Astrocyte (in vitro differentiated cells and primary cell): ENCODE measurements around the gene SH3RF1. TPM values are rescaled to one million over a fixed set of nuclear protein-coding genes. Genes with fewer than 3 reads are reported as not detected.

Experiments used
- DNase-seq: peaks from one replicate; pipeline ENCODE4 v3.0.0-alpha.2; 2010; ENCODE audit warnings: low read depth
- FAIRE-seq: peaks from 2 replicates; lab custom pipeline; 2011; peaks lifted over from hg19 to GRCh38; lab: Jason Lieb, UNC
- H2AFZ ChIP-seq: 2 replicates; pipeline ENCODE4 v1.6.0; 2012; ENCODE audit warnings: low read depth, low read length, inconsistent platforms
- H3K27ac ChIP-seq: 2 replicates; pipeline ENCODE4 v1.5.1; 2011; ENCODE audit warnings: low read depth, low read length, inconsistent platforms
- H3K27me3 ChIP-seq: 2 replicates; pipeline ENCODE4 v1.6.0; 2011; ENCODE audit warnings: low read length, inconsistent platforms; ENCODE audit not compliant: insufficient read depth
- H3K36me3 ChIP-seq: 2 replicates; pipeline ENCODE4 v1.5.1; 2011; ENCODE audit warnings: low read length, inconsistent platforms; ENCODE audit not compliant: insufficient read depth
- H3K4me1 ChIP-seq: 2 replicates; pipeline ENCODE4 v1.5.1; 2011; ENCODE audit warnings: low read length, inconsistent platforms; ENCODE audit not compliant: insufficient read depth
- H3K4me2 ChIP-seq: 2 replicates; pipeline ENCODE4 v1.6.0; 2012; ENCODE audit warnings: low read length, inconsistent platforms
- H3K4me3 ChIP-seq: 2 replicates; pipeline ENCODE4 v1.5.1; 2011; ENCODE audit warnings: low read depth, mild to moderate bottlenecking, low read length, inconsistent platforms; ENCODE audit not compliant: insufficient read depth
- H3K79me2 ChIP-seq: 2 replicates; pipeline ENCODE4 v1.6.0; 2012; ENCODE audit warnings: mild to moderate bottlenecking, low read length, inconsistent platforms; ENCODE audit not compliant: insufficient read depth
- H3K9ac ChIP-seq: 2 replicates; pipeline ENCODE4 v1.6.0; 2012; ENCODE audit warnings: mild to moderate bottlenecking, low read length, inconsistent platforms
- H3K9me3 ChIP-seq: 2 replicates; pipeline ENCODE4 v1.5.1; 2012; ENCODE audit warnings: low read depth, mild to moderate bottlenecking, low read length, inconsistent platforms; ENCODE audit not compliant: insufficient read depth
- H4K20me1 ChIP-seq: 2 replicates; pipeline ENCODE4 v1.6.0; 2012; ENCODE audit warnings: low read length, inconsistent platforms; ENCODE audit not compliant: insufficient read depth
- H3K27ac Mint-ChIP-seq: one replicate; pipeline ENCODE4 v1.8.0; 2021; ENCODE audit warnings: mild to moderate bottlenecking, mixed read lengths; ENCODE audit not compliant: unreplicated experiment
- H3K27me3 Mint-ChIP-seq: one replicate; pipeline ENCODE4 v1.8.0; 2021; ENCODE audit warnings: low read depth, mixed read lengths; ENCODE audit not compliant: unreplicated experiment
- H3K36me3 Mint-ChIP-seq: one replicate; pipeline ENCODE4 v1.8.0; 2021; ENCODE audit warnings: low read depth, mixed read lengths; ENCODE audit not compliant: unreplicated experiment
- H3K4me1 Mint-ChIP-seq: one replicate; pipeline ENCODE4 v1.8.0; 2021; ENCODE audit warnings: low read depth, mixed read lengths; ENCODE audit not compliant: unreplicated experiment
- H3K4me3 Mint-ChIP-seq: one replicate; pipeline ENCODE4 v1.8.0; 2021; ENCODE audit warnings: mild to moderate bottlenecking, moderate library complexity, mixed read lengths; ENCODE audit not compliant: unreplicated experiment
- H3K9me3 Mint-ChIP-seq: one replicate; pipeline ENCODE4 v1.8.0; 2021; ENCODE audit warnings: mild to moderate bottlenecking, mixed read lengths; ENCODE audit not compliant: unreplicated experiment
- CTCF ChIP-seq: IDR thresholded peaks from 2 replicates; pipeline ENCODE4 v1.5.1; 2011; ENCODE audit warnings: low read depth, mild to moderate bottlenecking, inconsistent platforms, low read length, moderate library complexity; ENCODE audit not compliant: insufficient read depth
- EZH2 ChIP-seq: IDR thresholded peaks from 2 replicates; pipeline ENCODE4 v1.6.1; 2012; ENCODE audit warnings: mild to moderate bottlenecking, low read length, inconsistent platforms; ENCODE audit not compliant: insufficient read depth
- total RNA-seq: library from RNA; stranded (reverse); gene quantifications from 2 replicates; pipeline ENCODE4 v1.2.1, GENCODE V29; 2021

Gene SH3RF1
- total RNA-seq, 1 donor from 2014 or later: 25.9 TPM

- Mint-ChIP-seq H3K27me3 (peaks cover 8% of the 10 kb centered on the region), H3K4me1 (peaks cover 8% of the 10 kb centered on the region), H3K27ac (no peak overlapping the region), H3K4me3 (no peak overlapping the region), H3K36me3 (peaks cover 2% of the 10 kb centered on the region), H3K9me3 (no peaks in the 10 kb centered on the region)
- Histone ChIP-seq H3K36me3 (no peaks in the 10 kb centered on the region), H3K4me2 (no peak overlapping the region), H3K79me2 (no peaks in the 10 kb centered on the region), H3K9me3 (no peaks in the 10 kb centered on the region), H3K27ac (no peak overlapping the region), H2AFZ (no peak overlapping the region), H3K4me3 (no peak overlapping the region), H4K20me1 (no peaks in the 10 kb centered on the region), H3K27me3 (no peaks in the 10 kb centered on the region), H3K9ac (no peak overlapping the region), H3K4me1 (peaks cover 5% of the 10 kb centered on the region)
- no peak for FAIRE-seq
- DNase-seq: no peak
- TF ChIP-seq EZH2 (no peak), CTCF (no peak)
Measured at GRCh38 chr4:169047956-169048355, 222.8 kb downstream of the SH3RF1 start.

GRCh38 chr4:169045862-169046584, 224.7 kb downstream of the SH3RF1 start:
- H3K27ac Mint-ChIP-seq: no peak overlapping the region
- no peak for FAIRE-seq
- H3K27me3 Mint-ChIP-seq: peaks cover 4% of the 10 kb centered on the region

More at GRCh38 chr4:169045862-169046584, 224.7 kb downstream of the SH3RF1 start:
- Histone ChIP-seq H3K9ac (no peak overlapping the region), H3K4me3 (no peak overlapping the region), H4K20me1 (no peaks in the 10 kb centered on the region), H2AFZ (no peak overlapping the region), H3K79me2 (no peaks in the 10 kb centered on the region), H3K9me3 (no peaks in the 10 kb centered on the region), H3K36me3 (no peaks in the 10 kb centered on the region), H3K4me1 (peaks cover 5% of the 10 kb centered on the region), H3K4me2 (no peak overlapping the region), H3K27ac (no peak overlapping the region), H3K27me3 (no peaks in the 10 kb centered on the region)
- Mint-ChIP-seq H3K36me3 (no peaks in the 10 kb centered on the region), H3K4me1 (peaks cover 8% of the 10 kb centered on the region), H3K4me3 (no peak overlapping the region), H3K9me3 (no peaks in the 10 kb centered on the region)
- DNase-seq: no peak
- no peak for TF ChIP-seq CTCF
- no peak for TF ChIP-seq EZH2
